NCI-H460 (cell line): ENCODE results near the gene NTN1. TPM values are rescaled to one million over a fixed set of nuclear protein-coding genes. Genes with fewer than 3 reads are reported as not detected.
"Not testable (repeated sequence)": the region's sequence is repeated elsewhere in the genome, so short reads cannot be mapped to it uniquely, and the experiment has no call there.

Experiments
- DNase-seq: peaks from one replicate; pipeline ENCODE4 v3.0.0-alpha.2; 2016; ENCODE audit warnings: low read depth; ENCODE audit errors: extremely low read depth
- polyA plus RNA-seq: library from polyadenylated mRNA; depleted of rRNA; stranded (reverse); fragments of >200 nt; gene quantifications from 2 replicates; pipeline ENCODE4 v1.2.3, GENCODE V29; 2014; cell fraction: nucleus; rRNA removed
- total RNA-seq: library from RNA; depleted of rRNA; stranded (reverse); fragments of >200 nt; shearing (Covaris generic); gene quantifications from 2 replicates; pipeline ENCODE4 v1.2.3, GENCODE V29; 2014; rRNA removed

Gene NTN1
- total RNA-seq, result 0.69 and 0.87 TPM in 2 replicates
- polyA plus RNA-seq, result 0.82 and 1.9 TPM in 2 replicates

DNA sequence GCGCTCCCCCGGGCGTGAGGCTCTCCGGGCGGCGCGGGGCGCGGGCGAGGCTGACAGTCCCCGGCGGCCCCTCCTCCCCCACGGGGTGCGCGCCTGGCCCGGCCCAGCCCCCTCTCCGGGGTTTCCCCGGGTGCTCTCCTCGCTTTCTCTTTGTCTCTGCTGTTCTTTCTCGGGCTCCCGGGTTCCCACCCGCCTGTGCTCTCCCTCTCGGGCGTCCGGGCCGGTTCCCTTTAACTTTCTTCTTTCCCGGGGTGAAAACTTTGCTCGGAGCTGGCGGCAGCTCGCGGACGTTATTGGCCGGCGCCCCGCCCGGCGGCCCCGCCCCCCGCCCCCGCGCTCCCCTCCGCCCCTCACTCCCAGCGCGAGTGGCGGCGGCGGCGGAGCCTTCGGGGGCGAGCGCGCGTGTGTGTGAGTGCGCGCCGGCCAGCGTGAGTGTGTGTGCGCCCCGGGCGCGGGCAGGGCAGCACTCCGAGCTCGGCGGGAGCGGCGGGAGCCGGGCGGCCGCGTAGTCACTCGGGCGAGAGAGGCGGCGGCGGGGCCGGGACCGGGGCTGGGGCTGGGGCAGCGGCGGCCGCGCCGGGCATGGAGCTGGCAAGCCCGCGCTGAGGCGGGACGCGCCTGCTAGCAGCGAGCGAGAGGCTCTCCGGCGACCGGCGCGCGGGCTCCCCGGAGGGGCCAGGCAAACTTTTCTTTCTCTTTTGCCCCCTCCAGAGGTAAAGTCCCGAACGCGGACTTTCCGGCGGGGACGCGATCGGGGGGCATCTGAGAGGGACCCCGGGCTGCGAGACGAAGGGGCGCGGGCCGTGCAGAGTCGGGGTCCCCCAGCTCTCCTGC is at the start of gene NTN1:
Gene NTN1, plus strand, starts transcription at position 353 of the 834 bp plus-strand sequence. CDS start 864 bp downstream, outside the sequence.
- DNase-seq, result peak; percentile 19

DNA sequence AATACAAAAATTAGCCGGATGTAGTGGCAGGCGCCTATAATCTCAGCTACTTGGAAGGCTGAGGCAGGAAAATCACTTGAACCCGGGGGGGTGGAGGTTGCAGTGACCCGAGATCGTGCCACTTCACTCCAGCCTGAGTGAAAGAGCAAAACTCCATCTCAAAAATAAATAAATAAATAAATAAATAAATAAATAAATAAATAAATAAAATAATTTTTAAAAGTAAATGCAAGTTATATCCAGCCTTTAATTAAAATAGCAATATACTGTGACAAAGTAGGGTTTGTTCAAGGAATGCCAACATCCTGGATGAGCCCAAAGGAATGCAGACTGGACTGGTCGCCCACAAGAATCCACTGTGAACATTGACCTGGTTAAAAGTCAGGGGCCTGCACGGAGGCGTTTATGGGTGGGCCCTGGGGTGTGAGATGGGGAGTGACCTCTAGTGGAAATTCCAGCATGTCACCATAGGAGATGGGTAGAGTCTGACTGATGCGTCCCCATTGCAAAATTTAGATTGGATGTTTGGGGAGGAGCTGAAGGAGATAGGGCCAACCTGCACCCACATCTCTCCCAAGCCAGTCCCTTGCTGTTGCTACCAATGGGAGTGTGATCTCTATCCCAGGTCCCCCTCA is 46.1 kb upstream of the NTN1 start:
- DNase-seq, result no peak

- no peak for DNase-seq
Observed at GRCh38 chr17:8976638-8977037, 44.7 kb upstream of the NTN1 start.

- no peak for DNase-seq
Observed at GRCh38 chr17:8979715-8980114, 41.6 kb upstream of the NTN1 start.

- no peak for DNase-seq
Observed at GRCh38 chr17:8981443-8981842, 39.9 kb upstream of the NTN1 start.

DNA sequence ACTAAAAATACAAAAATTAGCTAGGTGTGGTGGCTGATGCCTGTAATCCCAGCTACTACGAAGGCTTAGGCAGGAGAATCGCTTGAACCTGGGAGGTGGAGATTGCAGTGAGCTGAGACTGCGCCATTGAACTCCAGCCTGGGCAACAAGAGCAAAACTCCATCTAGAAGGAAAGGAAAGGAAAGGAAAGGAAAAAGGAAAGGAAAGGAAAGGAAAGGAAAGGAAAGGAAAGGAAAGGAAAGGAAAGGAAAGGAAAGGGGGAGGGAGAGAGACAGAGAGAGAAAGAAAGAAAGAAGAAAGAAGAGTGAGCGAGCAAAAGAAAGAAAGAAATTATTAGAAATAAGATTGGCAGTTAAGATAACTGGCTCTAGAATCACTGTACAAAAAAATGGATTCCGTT is 37.1 kb upstream of the NTN1 start:
- DNase-seq, result not testable (repeated sequence)

DNA sequence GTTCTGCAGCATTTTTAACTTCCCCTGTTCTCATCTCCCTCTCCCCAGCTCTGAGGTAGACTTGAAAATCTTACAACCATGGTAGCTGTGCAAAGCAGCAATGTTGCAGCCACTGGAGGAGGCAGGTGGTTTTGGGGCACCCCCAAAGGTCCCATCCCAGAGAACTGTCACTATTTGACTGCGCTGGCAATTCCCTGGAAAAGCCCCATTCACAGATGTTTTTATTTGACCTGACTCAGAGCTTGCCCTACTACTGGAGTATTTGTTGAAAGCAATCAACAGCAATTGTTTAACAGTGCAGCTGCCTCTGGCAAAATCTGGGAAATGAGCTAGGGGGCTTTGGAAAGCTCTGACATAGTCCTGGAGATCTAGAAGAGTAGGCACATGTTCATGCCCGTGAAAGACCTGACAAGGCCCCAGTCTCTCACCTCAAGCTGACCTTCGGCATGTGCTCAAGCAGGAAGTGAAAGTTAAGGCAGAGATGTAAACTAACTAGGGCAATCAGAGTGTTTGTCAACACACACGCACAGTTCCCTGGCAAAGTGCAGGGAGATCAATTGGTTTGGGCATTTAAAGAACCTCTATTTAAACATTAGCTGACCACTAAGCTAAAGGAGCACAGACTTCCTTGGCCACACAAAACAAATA is 36.1 kb upstream of the NTN1 start:
- no peak for DNase-seq

GRCh38 chr17:8986295-8986694 is 35.0 kb upstream of the NTN1 start:
- no peak for DNase-seq

GRCh38 chr17:8988263-8988935 is 32.9 kb upstream of the NTN1 start:
- not testable (repeated sequence) for DNase-seq

- DNase-seq, result peak; percentile 43
Observed at GRCh38 chr17:8991514-8992285, 29.6 kb upstream of the NTN1 start.

- peak; percentile 35 for DNase-seq
Observed at GRCh38 chr17:8994319-8994718, 27.0 kb upstream of the NTN1 start.

DNA sequence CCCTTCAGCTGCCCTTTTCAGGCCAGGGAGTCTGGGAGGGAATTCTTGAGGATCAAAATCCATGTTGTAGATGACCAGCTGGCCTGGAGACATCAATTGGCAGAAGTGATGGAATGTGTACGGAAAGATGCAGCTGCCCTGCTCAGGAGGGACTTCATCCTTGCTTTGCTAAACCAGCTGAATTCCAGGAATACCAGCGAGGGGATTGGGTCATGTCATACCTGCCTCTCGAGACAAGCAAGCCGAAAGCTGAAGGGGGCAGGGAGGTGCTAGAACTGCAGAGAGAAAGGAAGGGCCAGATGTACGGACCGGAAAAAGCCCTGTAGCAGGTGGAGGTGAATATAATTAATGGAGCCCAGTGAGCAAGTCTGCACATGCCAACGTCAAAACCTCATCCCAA is 25.6 kb upstream of the NTN1 start:
- DNase-seq, result no peak

- peak; percentile 55 for DNase-seq
Observed at GRCh38 chr17:8997994-8998628, 23.2 kb upstream of the NTN1 start.

- no peak for DNase-seq
Observed at GRCh38 chr17:9001559-9001958, 19.8 kb upstream of the NTN1 start.

DNA sequence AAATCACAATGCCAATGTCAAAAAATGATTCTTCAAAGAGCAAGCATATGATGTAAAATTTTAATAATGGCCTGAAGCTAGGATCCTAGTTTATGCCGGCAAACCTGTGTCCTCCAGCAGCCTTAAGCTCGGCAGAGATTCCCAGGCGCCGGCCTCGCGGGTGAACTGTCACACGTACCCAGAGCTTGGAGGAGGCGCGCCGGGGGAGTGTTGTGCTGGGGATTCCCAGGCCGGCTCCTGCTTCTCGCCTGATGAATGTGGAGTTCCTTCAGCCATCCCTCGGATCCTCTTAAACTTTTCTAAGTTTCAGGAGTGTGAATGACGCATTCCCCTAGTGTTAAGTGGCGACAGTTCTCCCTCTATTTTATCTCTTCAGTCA is 19.1 kb upstream of the NTN1 start:
- DNase-seq, result no peak

DNA sequence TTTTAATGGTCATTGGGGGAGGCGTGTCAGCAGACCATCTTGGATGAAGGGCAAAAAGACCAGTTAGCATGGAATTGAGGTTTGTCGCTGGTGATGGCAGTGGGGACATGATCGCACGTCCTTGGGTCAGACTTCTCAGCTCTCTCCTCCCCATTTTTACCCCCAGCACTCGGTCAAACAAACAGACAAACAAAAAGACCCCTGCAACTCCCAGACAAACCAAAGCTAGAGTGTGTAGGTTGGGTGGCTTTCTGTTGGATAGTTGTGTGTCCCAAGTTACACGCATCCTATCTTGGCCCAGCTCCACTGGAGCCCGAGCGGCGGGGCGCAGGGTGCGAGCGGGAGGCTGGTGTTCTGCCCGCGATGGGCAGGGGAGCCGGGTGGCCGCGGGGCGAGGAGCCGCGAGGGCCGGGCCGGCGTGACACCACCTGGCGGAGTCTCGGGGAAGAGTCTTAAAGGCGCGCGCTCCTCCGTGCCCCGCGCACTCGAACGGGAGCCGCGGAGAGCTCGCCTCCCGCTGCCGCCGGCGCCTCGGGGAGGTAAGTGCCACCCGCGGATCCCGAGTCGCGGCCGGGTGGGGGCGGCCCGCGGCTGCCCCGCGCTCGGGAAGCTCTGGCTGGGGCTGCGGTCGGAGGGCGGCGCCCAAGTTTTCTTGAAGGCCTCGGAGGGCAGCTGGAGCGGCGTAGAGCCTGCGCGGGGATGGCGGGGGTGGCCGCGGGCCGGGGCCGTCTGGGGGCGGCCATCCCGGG is 18.5 kb upstream of the NTN1 start:
- no peak for DNase-seq

DNA sequence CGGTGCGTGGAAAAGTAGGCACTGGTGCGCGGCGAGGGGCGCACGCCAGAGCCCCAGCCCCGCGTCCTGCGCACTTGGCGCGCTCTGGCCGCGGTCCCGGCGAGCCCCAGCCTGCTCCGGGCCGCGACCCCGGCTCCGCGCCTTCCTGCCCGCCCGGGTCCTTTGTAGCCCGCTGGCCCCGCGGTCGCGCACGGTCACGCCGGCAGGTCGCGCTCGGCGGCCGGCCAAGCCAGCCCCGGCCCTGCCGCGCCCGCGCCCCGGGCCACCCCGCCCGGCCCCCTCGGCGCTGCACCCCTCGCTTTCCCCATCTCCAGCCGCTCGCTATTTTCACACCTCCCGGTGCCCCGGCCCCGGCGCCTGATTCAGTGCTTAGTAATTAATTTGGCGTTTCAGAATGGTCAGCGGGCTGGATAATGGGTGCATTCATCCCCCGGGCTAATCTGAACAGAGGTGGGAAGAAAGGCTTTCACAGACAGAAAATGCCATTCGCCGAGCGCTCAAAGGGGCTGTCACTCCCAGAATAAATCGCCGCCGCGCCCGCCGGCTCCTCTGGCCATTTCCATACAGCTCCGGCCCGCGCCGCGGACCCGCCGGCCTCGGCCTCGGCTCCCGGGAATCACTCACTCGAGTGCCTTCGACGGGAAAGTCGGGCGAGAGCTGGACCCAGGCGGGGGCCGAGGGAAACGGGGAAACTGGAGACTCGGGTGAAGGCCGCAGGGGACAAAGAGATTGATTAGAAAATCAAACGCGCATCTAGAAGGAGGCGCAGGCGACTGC is 17.8 kb upstream of the NTN1 start:
- no peak for DNase-seq
